ENCODE data around the gene TRAPPC2L.
"Not testable (repeated sequence)": the region's sequence is repeated elsewhere in the genome, so short reads cannot be mapped to it uniquely, and the experiment has no call there.

The TRAPPC2L gene

GRCh38 chr16:88820385-88821025 lies 36.4 kb upstream of the TRAPPC2L start:
- no peak for DNase-seq
- peaks cover 5% of the 10 kb centered on the region for H3K36me3 ChIP-seq (ENCODE audit: control insufficient read depth, insufficient read depth, low read length)
- H3K4me1 ChIP-seq (ENCODE audit: control insufficient read depth, insufficient read depth, low read length, poor library complexity, severe bottlenecking): no peaks in the 10 kb centered on the region
- H3K27ac ChIP-seq (ENCODE audit: insufficient read depth, low read length, poor library complexity, severe bottlenecking): no peak overlapping the region
- H3K9me3 ChIP-seq (ENCODE audit: control insufficient read depth, low read length): no peaks in the 10 kb centered on the region
- no peak overlapping the region for H3K4me3 ChIP-seq (ENCODE audit: insufficient read depth, low read depth, low read length, poor library complexity, severe bottlenecking)
- H3K27me3 ChIP-seq (replicated peaks; ENCODE audit: control insufficient read depth, insufficient read depth, low read length, poor library complexity, severe bottlenecking): no peaks in the 10 kb centered on the region

GRCh38 chr16:88821168-88821850 lies 35.6 kb upstream of the TRAPPC2L start:
- Histone ChIP-seq H3K27ac (ENCODE audit: insufficient read depth, low read length, poor library complexity, severe bottlenecking) (no peak overlapping the region), H3K36me3 (ENCODE audit: control insufficient read depth, insufficient read depth, low read length) (peaks cover 5% of the 10 kb centered on the region), H3K4me3 (ENCODE audit: insufficient read depth, low read depth, low read length, poor library complexity, severe bottlenecking) (no peak overlapping the region), H3K27me3 (replicated peaks; ENCODE audit: control insufficient read depth, insufficient read depth, low read length, poor library complexity, severe bottlenecking) (no peaks in the 10 kb centered on the region), H3K4me1 (ENCODE audit: control insufficient read depth, insufficient read depth, low read length, poor library complexity, severe bottlenecking) (no peaks in the 10 kb centered on the region), H3K9me3 (ENCODE audit: control insufficient read depth, low read length) (no peaks in the 10 kb centered on the region)
- DNase-seq: no peak

- no peak overlapping the region for H3K27ac ChIP-seq (ENCODE audit: insufficient read depth, low read length, poor library complexity, severe bottlenecking)
- no peaks in the 10 kb centered on the region for H3K9me3 ChIP-seq (ENCODE audit: control insufficient read depth, low read length)
- no peak overlapping the region for H3K4me3 ChIP-seq (ENCODE audit: insufficient read depth, low read depth, low read length, poor library complexity, severe bottlenecking)
- peaks cover 9% of the 10 kb centered on the region for H3K36me3 ChIP-seq (ENCODE audit: control insufficient read depth, insufficient read depth, low read length)
- no peaks in the 10 kb centered on the region for H3K4me1 ChIP-seq (ENCODE audit: control insufficient read depth, insufficient read depth, low read length, poor library complexity, severe bottlenecking)
- no peak for DNase-seq
- H3K27me3 ChIP-seq (replicated peaks; ENCODE audit: control insufficient read depth, insufficient read depth, low read length, poor library complexity, severe bottlenecking): no peaks in the 10 kb centered on the region
Measured at GRCh38 chr16:88822281-88823040, 34.5 kb upstream of the TRAPPC2L start.

- H3K36me3 ChIP-seq (ENCODE audit: control insufficient read depth, insufficient read depth, low read length); H3K4me1 ChIP-seq (ENCODE audit: control insufficient read depth, insufficient read depth, low read length, poor library complexity, severe bottlenecking); H3K4me3 ChIP-seq (ENCODE audit: insufficient read depth, low read depth, low read length, poor library complexity, severe bottlenecking); H3K9me3 ChIP-seq (ENCODE audit: control insufficient read depth, low read length); H3K27me3 ChIP-seq (replicated peaks; ENCODE audit: control insufficient read depth, insufficient read depth, low read length, poor library complexity, severe bottlenecking); DNase-seq; H3K27ac ChIP-seq (ENCODE audit: insufficient read depth, low read length, poor library complexity, severe bottlenecking): not testable (repeated sequence)
Measured at GRCh38 chr16:88823646-88824045, 33.3 kb upstream of the TRAPPC2L start.

GRCh38 chr16:88824256-88825077 lies 32.5 kb upstream of the TRAPPC2L start:
- H3K9me3 ChIP-seq (ENCODE audit: control insufficient read depth, low read length): no peaks in the 10 kb centered on the region
- H3K27me3 ChIP-seq (replicated peaks; ENCODE audit: control insufficient read depth, insufficient read depth, low read length, poor library complexity, severe bottlenecking): no peaks in the 10 kb centered on the region
- H3K4me1 ChIP-seq (ENCODE audit: control insufficient read depth, insufficient read depth, low read length, poor library complexity, severe bottlenecking): no peaks in the 10 kb centered on the region
- no peak overlapping the region for H3K4me3 ChIP-seq (ENCODE audit: insufficient read depth, low read depth, low read length, poor library complexity, severe bottlenecking)
- H3K36me3 ChIP-seq (ENCODE audit: control insufficient read depth, insufficient read depth, low read length): peaks cover 9% of the 10 kb centered on the region
- no peak for DNase-seq
- H3K27ac ChIP-seq (ENCODE audit: insufficient read depth, low read length, poor library complexity, severe bottlenecking): no peak overlapping the region

- no peaks in the 10 kb centered on the region for H3K4me1 ChIP-seq (ENCODE audit: control insufficient read depth, insufficient read depth, low read length, poor library complexity, severe bottlenecking)
- H3K4me3 ChIP-seq (ENCODE audit: insufficient read depth, low read depth, low read length, poor library complexity, severe bottlenecking): no peak overlapping the region
- no peak overlapping the region for H3K27ac ChIP-seq (ENCODE audit: insufficient read depth, low read length, poor library complexity, severe bottlenecking)
- H3K9me3 ChIP-seq (ENCODE audit: control insufficient read depth, low read length): no peaks in the 10 kb centered on the region
- DNase-seq: no peak
- no peaks in the 10 kb centered on the region for H3K27me3 ChIP-seq (replicated peaks; ENCODE audit: control insufficient read depth, insufficient read depth, low read length, poor library complexity, severe bottlenecking)
- H3K36me3 ChIP-seq (ENCODE audit: control insufficient read depth, insufficient read depth, low read length): peaks cover 9% of the 10 kb centered on the region
Measured at GRCh38 chr16:88825146-88825545, 31.8 kb upstream of the TRAPPC2L start.

GRCh38 chr16:88826070-88826840 lies 30.7 kb upstream of the TRAPPC2L start:
- H3K27ac ChIP-seq (ENCODE audit: insufficient read depth, low read length, poor library complexity, severe bottlenecking): no peak overlapping the region
- H3K4me3 ChIP-seq (ENCODE audit: insufficient read depth, low read depth, low read length, poor library complexity, severe bottlenecking): no peak overlapping the region
- H3K9me3 ChIP-seq (ENCODE audit: control insufficient read depth, low read length): no peaks in the 10 kb centered on the region
- H3K27me3 ChIP-seq (replicated peaks; ENCODE audit: control insufficient read depth, insufficient read depth, low read length, poor library complexity, severe bottlenecking): no peaks in the 10 kb centered on the region
- no peaks in the 10 kb centered on the region for H3K4me1 ChIP-seq (ENCODE audit: control insufficient read depth, insufficient read depth, low read length, poor library complexity, severe bottlenecking)
- no peak for DNase-seq
- peaks cover 9% of the 10 kb centered on the region for H3K36me3 ChIP-seq (ENCODE audit: control insufficient read depth, insufficient read depth, low read length)

GRCh38 chr16:88827727-88828126 lies 29.2 kb upstream of the TRAPPC2L start:
- Histone ChIP-seq H3K9me3 (ENCODE audit: control insufficient read depth, low read length) (no peaks in the 10 kb centered on the region), H3K27ac (ENCODE audit: insufficient read depth, low read length, poor library complexity, severe bottlenecking) (no peak overlapping the region), H3K27me3 (replicated peaks; ENCODE audit: control insufficient read depth, insufficient read depth, low read length, poor library complexity, severe bottlenecking) (no peaks in the 10 kb centered on the region), H3K4me1 (ENCODE audit: control insufficient read depth, insufficient read depth, low read length, poor library complexity, severe bottlenecking) (no peaks in the 10 kb centered on the region), H3K4me3 (ENCODE audit: insufficient read depth, low read depth, low read length, poor library complexity, severe bottlenecking) (no peak overlapping the region), H3K36me3 (ENCODE audit: control insufficient read depth, insufficient read depth, low read length) (peaks cover 4% of the 10 kb centered on the region)
- DNase-seq: no peak

GRCh38 chr16:88828711-88829110 lies 28.2 kb upstream of the TRAPPC2L start:
- Histone ChIP-seq H3K9me3 (ENCODE audit: control insufficient read depth, low read length) (no peaks in the 10 kb centered on the region), H3K4me3 (ENCODE audit: insufficient read depth, low read depth, low read length, poor library complexity, severe bottlenecking) (no peak overlapping the region), H3K4me1 (ENCODE audit: control insufficient read depth, insufficient read depth, low read length, poor library complexity, severe bottlenecking) (no peaks in the 10 kb centered on the region), H3K36me3 (ENCODE audit: control insufficient read depth, insufficient read depth, low read length) (peaks cover 3% of the 10 kb centered on the region), H3K27me3 (replicated peaks; ENCODE audit: control insufficient read depth, insufficient read depth, low read length, poor library complexity, severe bottlenecking) (no peaks in the 10 kb centered on the region), H3K27ac (ENCODE audit: insufficient read depth, low read length, poor library complexity, severe bottlenecking) (no peak overlapping the region)
- DNase-seq: no peak
